Lung (tissue), 12 donors: Measurements from ENCODE around the gene FHDC1. TPM values are rescaled to one million over a fixed set of nuclear protein-coding genes. Genes with fewer than 3 reads are reported as not detected.
A peak's percentile ranks its signal among the peaks of the same experiment; 100 is the strongest.

ENCODE experiments used
- ATAC-seq: fragments of 200-7000 bp; cut with Tn5 transposase; one replicate; pipeline ENCODE4 v1.9.1; 2020; ENCODE audit warnings: moderate number of reproducible peaks; ENCODE audit not compliant: insufficient read depth, low FRiP score
- DNase-seq, 3 donors: peaks; one replicate each; pipeline ENCODE4 v3.0.0-alpha.2; 2013 to 2017
- H3K27ac ChIP-seq, 2 donors: one replicate each; pipeline ENCODE4 v1.5.1; 2013; ENCODE audit warnings: mild to moderate bottlenecking in 2 of 2, moderate library complexity in 2 of 2, control low read depth in 1 of 2, inconsistent platforms in 1 of 2, low read depth in 1 of 2, low read length in 1 of 2
- H3K27me3 ChIP-seq, 3 donors: one replicate each; pipeline ENCODE4 v1.5.1; 2013; ENCODE audit warnings: low read length in 2 of 3; ENCODE audit not compliant: control insufficient read depth in 3 of 3, insufficient read depth in 3 of 3
- H3K36me3 ChIP-seq, 4 donors: one replicate each; pipeline ENCODE4 v1.5.1; 2013; ENCODE audit warnings: low read length in 4 of 4, mild to moderate bottlenecking in 1 of 4, moderate library complexity in 1 of 4; ENCODE audit not compliant: control insufficient read depth in 4 of 4, insufficient read depth in 4 of 4
- H3K4me1 ChIP-seq, 5 donors: one replicate each; pipeline ENCODE4 v1.5.1; 2013; ENCODE audit warnings: low read length in 5 of 5, mild to moderate bottlenecking in 2 of 5, moderate library complexity in 1 of 5; ENCODE audit not compliant: control insufficient read depth in 5 of 5, insufficient read depth in 5 of 5
- H3K4me3 ChIP-seq: one replicate; pipeline ENCODE4 v1.5.1; 2013; ENCODE audit warnings: mild to moderate bottlenecking, control low read depth, moderate library complexity
- H3K9ac ChIP-seq, 2 donors: one replicate each; pipeline ENCODE4 v1.5.1; 2013; ENCODE audit warnings: low read length in 2 of 2, control low read depth in 1 of 2; ENCODE audit not compliant: insufficient read depth in 1 of 2
- H3K9me3 ChIP-seq, 4 donors: one replicate each; pipeline ENCODE4 v1.5.1; 2013; ENCODE audit warnings: low read length in 3 of 4, mild to moderate bottlenecking in 1 of 4, moderate library complexity in 1 of 4; ENCODE audit not compliant: control insufficient read depth in 4 of 4, insufficient read depth in 3 of 4
- CTCF ChIP-seq: IDR thresholded peaks from 2 replicates; pipeline ENCODE4 v1.5.1; 2012; ENCODE audit warnings: mild to moderate bottlenecking; ENCODE audit errors: control extremely low read depth, extremely low read depth
- WGBS, 2 donors: extraction: QIAGEN DNeasy Blood & Tissue Kit; methylation state at CpG; one replicate each; pipeline ENCODE4 v1.1.7; 2013; 5-methylcytosine and 5-hydroxymethylcytosine counted together
- polyA plus RNA-seq, 2 donors: library from polyadenylated mRNA; stranded (reverse); fragments of 200-250 nt; gene quantifications; one replicate each; pipeline ENCODE4 v1.2.1, GENCODE V29; 2013
- total RNA-seq, 2 donors: library from RNA; depleted of rRNA in 1 of 2; stranded (reverse); fragments of >200 nt in 1 of 2; gene quantifications; one replicate each; pipeline ENCODE4 v1.2.1, GENCODE V29; 2014 to 2021
- donor health status: control.
- donor health status: control.
- donor health status: Bipolar disorder and iron deficiency.
- donor health status: healthy.
- donor health status: DM: yes; HTN: yes; CAD: no.

The FHDC1 gene
- total and polyA plus RNA-seq, 4 donors, result 4.3 to 27.2 (median 17.3) TPM

- 69 to 71% methylated on average over 9 of the region's 9 CpGs for WGBS, 2 donors
- TF ChIP-seq CTCF, result no peak
- Histone ChIP-seq H3K27ac (peak overlapping the region in 1 of 2 donors; percentile 52), H3K4me3 (no peak overlapping the region), H3K27me3 (no peaks in the 10 kb centered on the region), H3K9me3 (no peaks in the 10 kb centered on the region), H3K36me3 (peaks cover 0 to 15% (median 0%) of the 10 kb centered on the region in 4 donors), H3K4me1 (peaks cover 0 to 29% (median 10%) of the 10 kb centered on the region in 5 donors), H3K9ac (no peak overlapping the region)
- DNase-seq, result peak; percentile 33 to 64 (median 63)
- ATAC-seq, result peak; percentile 30
Measured at GRCh38 chr4:152968806-152969394, 32.8 kb downstream of the FHDC1 start.

GRCh38 chr4:152970102-152970820 lies 34.1 kb downstream of the FHDC1 start:
- Histone ChIP-seq H3K36me3 (peaks cover 0 to 18% (median 0%) of the 10 kb centered on the region in 4 donors), H3K4me1 (peaks cover 0 to 22% (median 8%) of the 10 kb centered on the region in 5 donors), H3K4me3 (no peak overlapping the region), H3K27me3 (no peaks in the 10 kb centered on the region), H3K27ac (peak overlapping the region in 1 of 2 donors; percentile 37), H3K9ac (no peak overlapping the region), H3K9me3 (peaks cover 0 to 3% (median 0%) of the 10 kb centered on the region in 4 donors)
- TF ChIP-seq CTCF, result no peak
- ATAC-seq (peak; percentile 47), DNase-seq (peak in 2 of 3 donors; percentile 57 to 77)
- 65 to 75% methylated on average over 3 of the region's 3 CpGs for WGBS, 2 donors

DNA sequence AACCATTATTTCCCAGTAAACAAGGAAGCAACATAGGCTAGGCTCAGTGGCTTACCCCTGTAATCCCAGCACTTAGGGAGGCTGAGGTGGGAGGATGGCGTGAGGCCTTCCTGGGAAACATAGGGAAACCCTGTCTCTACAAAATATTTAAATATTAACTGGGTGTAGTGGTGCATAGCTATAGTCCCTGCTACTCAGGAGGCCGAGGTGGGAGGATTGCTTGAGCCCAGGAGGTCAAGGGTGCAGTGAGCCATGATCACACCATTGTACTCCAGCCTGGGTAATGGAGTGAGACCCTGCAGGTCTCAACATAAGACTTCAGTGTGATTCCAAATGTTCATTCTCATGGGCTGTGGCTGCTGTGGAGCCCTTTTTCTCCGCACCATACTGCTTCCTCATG lies 34.9 kb downstream of the FHDC1 start:
- Histone ChIP-seq H3K4me3 (no peak overlapping the region), H3K9me3 (peaks cover 0 to 3% (median 0%) of the 10 kb centered on the region in 4 donors), H3K4me1 (peaks cover 0 to 22% (median 8%) of the 10 kb centered on the region in 5 donors), H3K36me3 (peaks cover 0 to 17% (median 0%) of the 10 kb centered on the region in 4 donors), H3K27ac (no peak overlapping the region), H3K9ac (no peak overlapping the region), H3K27me3 (no peaks in the 10 kb centered on the region)
- no peak for TF ChIP-seq CTCF
- 84 to 96% methylated on average over 3 of the region's 3 CpGs for WGBS, 2 donors
- no peak for ATAC-seq
- no peak for DNase-seq
